Measurements from ENCODE around the gene LIN28B.

- no peak for TF ChIP-seq POLR2A (IDR thresholded peaks at IDR 0.05; ENCODE audit: low read length)
- no peak for TF ChIP-seq GATA1 (IDR thresholded peaks at IDR 0.05; ENCODE audit: low read depth, low read length)
Observed at GRCh38 chr6:105080279-105080678, 123.4 kb downstream of the LIN28B start.

Measured in erythroblast (primary cell).